ENCODE measurements around the gene BMP7. TPM values are rescaled to one million over a fixed set of nuclear protein-coding genes. Genes with fewer than 3 reads are reported as not detected.
A peak's percentile ranks its signal among the peaks of the same experiment; 100 is the strongest.

BMP7 gene
- total and polyA plus RNA-seq, 2 of the 8 experiments (the other 6 are each of a cell fraction or from before 2014, with no cell fraction given), result 9.2 to 14.7 TPM

GRCh38 chr20:57185188-57185743 is 81.2 kb downstream of the BMP7 start:
- Histone ChIP-seq H2BK15ac (ENCODE audit: low read length) (peak overlapping the region; percentile 61; the same call in 1 of the 2 replicates), H4K20me1 (replicated peaks in 1 of 2; ENCODE audit: control insufficient read depth in 1 of 2, insufficient read depth in 2 of 2, low read length in 2 of 2) (no peaks in the 10 kb centered on the region), H3K27ac (ENCODE audit: low read depth, low read length) (no peak overlapping the region), H2AK5ac (ENCODE audit: low read depth, low read length) (no peak overlapping the region), H3K79me1 (ENCODE audit: low read depth, low read length) (no peaks in the 10 kb centered on the region), H3K14ac (ENCODE audit: insufficient read length) (no peak overlapping the region), H3K4ac (replicated peaks; ENCODE audit: insufficient read length, low read depth, low read length) (no peak overlapping the region), H3K36me3 (ENCODE audit: control insufficient read depth in 2 of 4, insufficient read depth in 4 of 4, low read length in 3 of 4) (no peaks in the 10 kb centered on the region), H2BK5ac (ENCODE audit: low read depth, low read length) (no peak overlapping the region; the same call in 1 of the 2 replicates), H2BK120ac (replicated peaks; ENCODE audit: low read depth, low read length) (no peak overlapping the region), H4K5ac (ENCODE audit: insufficient read length, low read depth, low read length) (no peak overlapping the region), H3K79me2 (ENCODE audit: control insufficient read depth in 1 of 2, insufficient read depth in 2 of 2, low read length in 2 of 2) (no peaks in the 10 kb centered on the region), H4K91ac (replicated peaks; ENCODE audit: insufficient read length, low read length) (no peak overlapping the region), H3K56ac (replicated peaks; ENCODE audit: insufficient read length, low read depth, low read length) (no peak overlapping the region), H3K23me2 (ENCODE audit: low read depth, low read length) (no peaks in the 10 kb centered on the region), H3K23ac (ENCODE audit: insufficient read length) (no peak overlapping the region), H3K9me3 (ENCODE audit: insufficient read depth in 2 of 2, low read depth in 1 of 2, low read length in 1 of 2) (0 out of 4 replicates have a peak, but pooled peaks cover 0 to 3% of the 10 kb centered on the region in 2 experiments), H2BK20ac (ENCODE audit: low read length) (no peak overlapping the region), H3K18ac (ENCODE audit: extremely low read depth, low read length) (no peak overlapping the region), H3K4me1 (replicated peaks in 1 of 4; ENCODE audit: control insufficient read depth in 3 of 4, insufficient read depth in 4 of 4, low read length in 3 of 4) (peaks cover 0 to 11% (median 0%) of the 10 kb centered on the region in 4 experiments; a peak in 4 of 7 replicates), H4K8ac (ENCODE audit: extremely low read depth, insufficient read depth, low read length) (no peak overlapping the region), H3K4me2 (ENCODE audit: insufficient read depth in 1 of 2, low read depth in 2 of 2, low read length in 2 of 2) (no peak overlapping the region), H3K4me3 (ENCODE audit: extremely low read depth in 1 of 4, insufficient read depth in 2 of 4, low read depth in 3 of 4, low read length in 4 of 4) (no peak overlapping the region), H2BK12ac (ENCODE audit: low read depth, low read length) (no peak overlapping the region), H3K27me3 (replicated peaks in 1 of 4; ENCODE audit: control insufficient read depth in 3 of 4, extremely low read depth in 1 of 4, insufficient read depth in 3 of 4, low read length in 3 of 4) (no peaks in the 10 kb centered on the region), H2AFZ (ENCODE audit: low read length) (no peak overlapping the region), H3K9ac (replicated peaks in 1 of 4; ENCODE audit: extremely low read depth in 1 of 4, low read depth in 3 of 4, low read length in 3 of 4) (no peak overlapping the region)
- WGBS, 2 experiments (ENCODE audit: extremely low coverage in 1 of 2, insufficient coverage in 1 of 2, insufficient read length in 1 of 2, insufficient replicate concordance in 2 of 2, low coverage in 1 of 2, low lambda C conversion rate in 2 of 2, missing lambda C conversion rate in 1 of 2), result 89% methylated on average over 3 of the region's 3 CpGs; no CpG with 5 or more reads in 1 of the 2 experiments
- FAIRE-seq (no peak), DNase-seq (ENCODE audit: low read depth in 1 of 2, low spot score in 2 of 2) (no peak)
- TF ChIP-seq BRCA1 (IDR thresholded peaks at IDR 0.05; ENCODE audit: low read depth, low read length) (no peak), TEAD4 (IDR thresholded peaks at IDR 0.05; ENCODE audit: low read depth, low read length) (no peak), RBBP5 (IDR thresholded peaks at IDR 0.05; ENCODE audit: borderline replicate concordance, low read depth, low read length) (no peak), HDAC2 (IDR thresholded peaks at IDR 0.05; ENCODE audit: borderline replicate concordance in 1 of 2, low read depth in 2 of 2, low read length in 2 of 2) (no peak), HDAC6 (IDR thresholded peaks at IDR 0.05; ENCODE audit: low read depth, low read length) (no peak), POU5F1 (IDR thresholded peaks at IDR 0.05; ENCODE audit: low read depth, low read length) (no peak)
- POLR2A ChIA-PET (ENCODE audit: partially characterized antibody), result no interaction called here
- CTCF ChIA-PET (ENCODE audit: partially characterized antibody), result interaction anchor here (0.5 to 1.0 kb wide), 2 partner anchors 60 to 147 kb away, joined by 3 read pairs; no protein-coding TSS in a partner anchor

Data from H1 (cell line).